Mucosa of rectum (tissue), 2 donors: ENCODE data around the gene BTG2.

Source experiments
- H3K27ac ChIP-seq, 2 donors: one replicate each; pipeline ENCODE4 v1.7.0; 2013; ENCODE audit warnings: inconsistent platforms in 2 of 2, low read depth in 2 of 2, low read length in 2 of 2
- H3K27me3 ChIP-seq, 2 donors: one replicate each; pipeline ENCODE4 v1.7.0; 2013; ENCODE audit warnings: low read length in 2 of 2; ENCODE audit not compliant: control insufficient read depth in 2 of 2, insufficient read depth in 2 of 2
- H3K36me3 ChIP-seq, 2 donors: one replicate each; pipeline ENCODE4 v1.7.0; 2013; ENCODE audit warnings: low read length in 2 of 2; ENCODE audit not compliant: control insufficient read depth in 2 of 2, insufficient read depth in 2 of 2
- H3K4me1 ChIP-seq, 2 donors: one replicate each; pipeline ENCODE4 v1.7.0; 2013; ENCODE audit warnings: low read length in 2 of 2, mild to moderate bottlenecking in 1 of 2; ENCODE audit not compliant: control insufficient read depth in 2 of 2, insufficient read depth in 2 of 2
- H3K4me3 ChIP-seq, 2 donors: one replicate each; pipeline ENCODE4 v1.7.0; 2013; ENCODE audit warnings: low read length in 2 of 2
- H3K9ac ChIP-seq, 2 donors: one replicate each; pipeline ENCODE4 v1.7.0; 2013; ENCODE audit warnings: low read length in 2 of 2, low read depth in 1 of 2, mild to moderate bottlenecking in 1 of 2
- H3K9me3 ChIP-seq, 2 donors: one replicate each; pipeline ENCODE4 v1.7.0; 2013; ENCODE audit warnings: low read length in 2 of 2; ENCODE audit not compliant: control insufficient read depth in 2 of 2
- donor health status: healthy.
- donor health status: Normal muscosa, but diverticular disease.

Gene BTG2

GRCh38 chr1:203342192-203342940 lies 37.0 kb downstream of the BTG2 start:
- Histone ChIP-seq H3K4me3 (no peak overlapping the region), H3K36me3 (no peaks in the 10 kb centered on the region), H3K4me1 (peaks cover 3 to 7% of the 10 kb centered on the region in 2 donors), H3K9me3 (no peaks in the 10 kb centered on the region), H3K27ac (no peak overlapping the region), H3K9ac (peak overlapping the region in 1 of 2 donors; percentile 29), H3K27me3 (no peaks in the 10 kb centered on the region)

DNA sequence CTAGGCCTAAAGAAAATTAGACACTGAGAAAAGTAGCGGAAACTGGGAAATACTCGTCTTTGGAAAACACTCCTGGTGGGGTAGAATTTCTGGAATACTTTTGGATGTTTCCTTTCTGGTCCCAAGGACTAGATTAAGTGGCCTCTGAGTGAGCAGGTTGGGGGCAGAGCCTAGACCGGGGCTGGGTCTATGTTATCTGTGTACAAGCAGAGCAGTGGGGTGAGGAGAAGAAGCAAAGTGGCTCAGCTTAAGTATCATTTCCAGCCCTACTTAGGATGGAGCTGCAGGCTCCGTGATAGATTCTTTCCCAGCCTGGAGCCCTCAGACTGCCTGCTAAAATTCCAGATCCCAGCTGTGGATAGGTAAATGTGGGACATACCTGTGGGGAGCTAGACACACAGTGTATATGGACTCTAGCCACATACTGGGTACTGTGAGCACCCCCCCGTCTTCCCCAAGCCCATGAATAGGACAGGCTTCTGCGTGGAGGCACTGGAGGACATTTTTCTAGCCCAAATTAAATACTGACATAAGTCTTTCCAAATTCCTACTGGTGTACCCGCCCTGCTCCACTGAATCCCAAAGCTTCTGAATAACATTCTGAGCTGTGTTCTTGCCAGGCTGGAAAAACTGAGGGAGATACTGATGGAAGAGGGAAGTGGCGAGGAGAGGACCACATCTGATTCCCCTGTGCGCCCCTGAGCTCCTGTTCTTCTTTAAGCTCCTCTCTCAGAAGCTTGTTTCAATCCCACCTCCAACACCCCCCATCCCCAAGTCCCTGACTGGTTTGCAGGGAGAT lies 38.8 kb downstream of the BTG2 start:
- Histone ChIP-seq H3K4me3 (no peak overlapping the region), H3K9ac (no peak overlapping the region), H3K27me3 (no peaks in the 10 kb centered on the region), H3K4me1 (peaks cover 3 to 7% of the 10 kb centered on the region in 2 donors), H3K27ac (no peak overlapping the region), H3K9me3 (no peaks in the 10 kb centered on the region), H3K36me3 (peaks cover 0 to 3% of the 10 kb centered on the region in 2 donors)

GRCh38 chr1:203346060-203346768 lies 40.9 kb downstream of the BTG2 start:
- Histone ChIP-seq H3K9me3 (no peaks in the 10 kb centered on the region), H3K27me3 (no peaks in the 10 kb centered on the region), H3K4me3 (no peak overlapping the region), H3K4me1 (peaks cover 4 to 12% of the 10 kb centered on the region in 2 donors), H3K27ac (no peak overlapping the region), H3K9ac (no peak overlapping the region), H3K36me3 (peaks cover 0 to 3% of the 10 kb centered on the region in 2 donors)

DNA sequence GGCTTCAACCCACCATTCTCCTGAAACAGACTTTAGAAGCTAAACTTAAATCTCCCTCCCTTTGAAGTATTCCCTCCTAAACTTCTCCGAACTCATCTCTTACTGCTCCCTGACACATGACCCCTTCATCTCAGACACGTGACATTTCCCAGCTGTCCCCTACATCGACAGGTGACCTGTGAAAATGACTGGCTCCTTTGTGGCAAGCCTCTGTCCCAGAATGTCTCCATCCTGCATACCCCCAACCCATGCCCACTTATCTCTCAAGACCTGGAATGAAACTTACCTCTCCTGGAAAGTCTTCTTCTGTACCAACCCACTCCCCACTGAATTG lies 41.4 kb downstream of the BTG2 start:
- no peak overlapping the region for H3K4me3 ChIP-seq
- no peak overlapping the region for H3K27ac ChIP-seq
- no peak overlapping the region for H3K9ac ChIP-seq
- H3K27me3 ChIP-seq, result no peaks in the 10 kb centered on the region
- H3K4me1 ChIP-seq, result peaks cover 8 to 17% of the 10 kb centered on the region in 2 donors
- peaks cover 0 to 3% of the 10 kb centered on the region in 2 donors for H3K36me3 ChIP-seq
- H3K9me3 ChIP-seq, result no peaks in the 10 kb centered on the region

- Histone ChIP-seq H3K4me3 (no peak overlapping the region), H3K27ac (no peak overlapping the region), H3K9ac (no peak overlapping the region), H3K9me3 (no peaks in the 10 kb centered on the region), H3K36me3 (peaks cover 0 to 3% of the 10 kb centered on the region in 2 donors), H3K27me3 (no peaks in the 10 kb centered on the region), H3K4me1 (peaks cover 5 to 12% of the 10 kb centered on the region in 2 donors)
These were observed 43.8 kb downstream of the BTG2 start for GRCh38 chr1:203349166-203349565.

- Histone ChIP-seq H3K9ac (peak overlapping the region in 1 of 2 donors; percentile 54), H3K4me1 (peaks cover 5 to 12% of the 10 kb centered on the region in 2 donors), H3K36me3 (peaks cover 0 to 3% of the 10 kb centered on the region in 2 donors), H3K9me3 (no peaks in the 10 kb centered on the region), H3K27ac (no peak overlapping the region), H3K27me3 (no peaks in the 10 kb centered on the region), H3K4me3 (peak overlapping the region in 1 of 2 donors; percentile 55)
These were observed 44.6 kb downstream of the BTG2 start for GRCh38 chr1:203349773-203350524.

DNA sequence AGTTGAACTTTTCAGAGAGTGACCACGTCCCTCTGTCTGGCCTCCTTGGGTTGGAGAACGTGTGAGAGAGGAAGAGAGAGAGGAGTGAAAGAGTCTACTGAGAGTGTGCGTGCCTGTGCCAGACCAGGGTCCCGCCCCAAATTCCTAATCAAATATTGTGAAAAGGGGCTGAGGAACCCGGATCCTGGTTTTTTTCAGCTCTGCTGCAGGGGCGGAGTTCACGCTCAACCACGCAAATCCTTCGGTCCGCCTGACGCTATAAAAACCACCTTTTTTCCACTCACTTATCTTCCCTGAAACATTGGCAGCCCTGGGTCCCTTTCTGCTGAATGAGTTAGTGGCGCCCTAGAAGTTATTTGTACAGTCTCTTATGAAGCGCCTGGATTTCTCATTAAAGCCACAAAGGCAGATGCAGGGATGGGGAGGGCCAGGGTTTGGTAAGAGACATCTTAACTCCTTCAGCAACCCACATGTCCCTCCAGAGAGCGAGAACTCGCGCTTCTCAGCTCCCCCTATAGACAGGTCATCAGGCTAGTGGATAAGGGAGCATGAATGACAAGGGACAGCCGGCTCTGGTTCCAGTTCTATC lies 45.8 kb downstream of the BTG2 start, which contains the start of gene FMOD:
Gene FMOD, minus strand, starts transcription at position 86 of the 589 bp plus-strand sequence. CDS start 2,852 bp downstream, outside the sequence.
- Histone ChIP-seq H3K9ac (peak within 1 kb of the TSS in 1 of 2 donors; percentile 54), H3K27ac (peak within 1 kb of the TSS; percentile 59 to 68), H3K4me3 (peak within 1 kb of the TSS; percentile 25 to 55), H3K9me3 (no peaks in the 10 kb centered on the region), H3K4me1 (peaks cover 5 to 12% of the 10 kb centered on the region in 2 donors), H3K36me3 (peaks cover 0 to 3% of the 10 kb centered on the region in 2 donors), H3K27me3 (no peaks in the 10 kb centered on the region)

DNA sequence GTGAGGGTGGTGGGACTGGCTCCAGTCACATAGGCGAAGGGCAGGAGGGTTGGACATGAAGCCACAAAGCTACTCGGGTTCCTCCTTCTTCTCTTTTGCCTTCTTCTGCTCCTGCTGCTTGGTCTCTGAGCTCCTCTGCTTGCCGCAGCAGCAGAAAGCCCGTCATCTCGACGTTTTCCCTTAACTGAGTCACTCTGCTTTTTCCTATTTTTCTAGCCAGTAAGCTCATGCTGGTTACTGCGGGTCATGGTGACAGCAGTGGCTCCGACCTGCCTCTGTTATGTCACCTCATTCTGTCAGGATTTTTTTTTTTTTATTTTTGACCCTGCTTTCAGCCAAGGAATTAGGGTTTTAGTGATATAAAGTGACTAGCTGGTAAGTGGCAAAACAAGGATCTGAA lies 48.2 kb downstream of the BTG2 start:
- H3K9ac ChIP-seq, result no peak overlapping the region

GRCh38 chr1:203354246-203354645 lies 48.9 kb downstream of the BTG2 start:
- Histone ChIP-seq H3K9me3 (no peaks in the 10 kb centered on the region), H3K4me1 (peaks cover 5 to 12% of the 10 kb centered on the region in 2 donors), H3K27ac (peak overlapping the region in 1 of 2 donors; percentile 26), H3K36me3 (no peaks in the 10 kb centered on the region), H3K4me3 (no peak overlapping the region), H3K27me3 (no peaks in the 10 kb centered on the region), H3K9ac (no peak overlapping the region)

More for the DNA sequence above, 48.2 kb downstream of the BTG2 start:
- H3K27me3 ChIP-seq, result no peaks in the 10 kb centered on the region
- H3K4me3 ChIP-seq, result no peak overlapping the region
- H3K36me3 ChIP-seq, result no peaks in the 10 kb centered on the region
- H3K9me3 ChIP-seq, result no peaks in the 10 kb centered on the region
- peaks cover 5 to 12% of the 10 kb centered on the region in 2 donors for H3K4me1 ChIP-seq
- no peak overlapping the region for H3K27ac ChIP-seq
